Hematopoietic multipotent progenitor cell treated with erythropoietin and hydrocortisone succinate and interleukin-3 and kit ligand, for 17 days (in vitro differentiated cells): ENCODE measurements around the gene KCNQ1.

Experiments
- DNase-seq: peaks from one replicate; pipeline ENCODE4 v3.0.0-alpha.2; 2015; ENCODE audit warnings: low spot score

The KCNQ1 gene

DNA sequence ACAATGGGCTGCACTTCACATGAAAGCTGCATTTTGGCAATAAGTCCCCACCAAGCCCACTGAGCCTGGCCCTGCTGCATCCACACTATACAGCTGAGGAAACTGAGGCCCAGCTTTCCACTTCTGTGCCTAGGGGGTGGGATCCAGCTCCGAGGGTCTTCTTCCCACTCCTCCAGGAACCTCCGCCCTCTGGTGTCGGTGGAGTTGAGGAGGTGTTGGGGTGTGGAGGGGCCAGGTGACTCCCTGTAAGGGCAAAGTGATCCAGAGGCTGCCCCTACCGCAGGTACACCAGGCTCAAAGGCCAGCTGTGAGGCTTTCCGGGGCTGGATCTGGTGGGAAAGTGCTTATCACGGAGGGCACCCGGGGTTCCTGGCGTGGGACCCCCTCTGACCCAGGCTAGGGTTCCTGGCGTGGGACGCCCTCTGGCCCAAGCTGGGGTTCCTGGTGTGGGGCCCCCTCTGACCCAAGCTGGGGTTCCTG is 125.0 kb downstream of the KCNQ1 start:
- no peak for DNase-seq

DNA sequence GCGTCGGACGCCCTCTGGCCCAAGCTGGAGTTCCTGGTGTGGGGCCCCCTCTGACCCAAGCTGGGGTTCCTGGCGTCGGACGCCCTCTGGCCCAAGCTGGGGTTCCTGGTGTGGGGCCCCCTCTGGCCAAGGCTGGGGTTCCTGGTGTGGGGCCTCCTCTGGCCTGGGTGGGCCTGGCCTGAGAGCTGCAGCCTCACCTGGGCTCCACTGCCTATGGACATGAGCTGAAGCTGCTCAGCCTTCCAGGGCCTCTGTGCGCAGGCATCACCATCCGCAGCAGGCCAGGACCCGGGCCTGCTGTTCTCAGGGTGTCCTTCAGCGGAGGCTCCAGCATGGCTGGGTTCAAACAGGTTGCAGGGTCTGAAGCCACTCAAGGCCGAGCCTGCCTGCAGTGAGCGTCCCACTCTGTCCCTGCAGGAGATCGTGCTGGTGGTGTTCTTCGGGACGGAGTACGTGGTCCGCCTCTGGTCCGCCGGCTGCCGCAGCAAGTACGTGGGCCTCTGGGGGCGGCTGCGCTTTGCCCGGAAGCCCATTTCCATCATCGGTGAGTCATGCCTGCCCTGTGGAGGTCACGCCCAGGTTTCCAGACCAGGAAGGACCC is 125.5 kb downstream of the KCNQ1 start:
- DNase-seq, result no peak

DNA sequence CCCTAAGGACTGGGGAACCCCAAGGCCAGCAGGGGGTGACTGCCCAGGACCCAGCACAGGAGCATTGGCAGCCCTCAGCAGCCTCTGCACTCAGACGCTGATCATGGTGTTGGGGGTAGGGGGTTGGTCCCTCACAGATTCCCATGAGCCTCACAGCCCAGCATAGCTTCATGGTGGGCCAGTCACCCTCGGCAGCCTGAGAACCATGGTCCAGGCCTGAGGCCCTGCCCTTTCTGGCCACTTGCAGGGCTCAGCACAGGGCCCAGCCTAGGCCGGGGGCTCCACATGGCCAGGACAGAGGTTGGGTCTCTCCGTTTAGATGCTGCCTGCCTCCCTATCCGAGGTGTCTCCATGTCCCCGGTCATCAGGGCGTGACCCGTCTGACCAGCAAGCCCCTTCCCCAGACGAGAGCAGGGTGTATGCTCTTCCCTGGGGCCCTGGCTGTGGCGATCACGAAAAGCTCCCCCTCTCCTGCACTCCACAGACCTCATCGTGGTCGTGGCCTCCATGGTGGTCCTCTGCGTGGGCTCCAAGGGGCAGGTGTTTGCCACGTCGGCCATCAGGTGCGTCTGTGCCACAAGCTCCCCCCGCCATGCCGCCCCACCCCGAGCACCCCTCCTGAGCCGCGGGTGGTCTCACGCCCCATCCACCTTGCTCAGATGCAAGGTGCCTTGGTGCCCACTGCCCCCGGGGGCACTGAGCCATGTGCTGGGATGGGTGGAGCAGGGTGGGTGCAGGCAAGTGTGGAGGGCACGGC is 126.2 kb downstream of the KCNQ1 start:
- no peak for DNase-seq

GRCh38 chr11:2571598-2572281 is 126.9 kb downstream of the KCNQ1 start:
- no peak for DNase-seq

- no peak for DNase-seq
These were observed 127.9 kb downstream of the KCNQ1 start for GRCh38 chr11:2572491-2573239.

- DNase-seq, result no peak
These were observed 128.6 kb downstream of the KCNQ1 start for GRCh38 chr11:2573240-2574042.

GRCh38 chr11:2574043-2574552 is 129.3 kb downstream of the KCNQ1 start:
- no peak for DNase-seq

DNA sequence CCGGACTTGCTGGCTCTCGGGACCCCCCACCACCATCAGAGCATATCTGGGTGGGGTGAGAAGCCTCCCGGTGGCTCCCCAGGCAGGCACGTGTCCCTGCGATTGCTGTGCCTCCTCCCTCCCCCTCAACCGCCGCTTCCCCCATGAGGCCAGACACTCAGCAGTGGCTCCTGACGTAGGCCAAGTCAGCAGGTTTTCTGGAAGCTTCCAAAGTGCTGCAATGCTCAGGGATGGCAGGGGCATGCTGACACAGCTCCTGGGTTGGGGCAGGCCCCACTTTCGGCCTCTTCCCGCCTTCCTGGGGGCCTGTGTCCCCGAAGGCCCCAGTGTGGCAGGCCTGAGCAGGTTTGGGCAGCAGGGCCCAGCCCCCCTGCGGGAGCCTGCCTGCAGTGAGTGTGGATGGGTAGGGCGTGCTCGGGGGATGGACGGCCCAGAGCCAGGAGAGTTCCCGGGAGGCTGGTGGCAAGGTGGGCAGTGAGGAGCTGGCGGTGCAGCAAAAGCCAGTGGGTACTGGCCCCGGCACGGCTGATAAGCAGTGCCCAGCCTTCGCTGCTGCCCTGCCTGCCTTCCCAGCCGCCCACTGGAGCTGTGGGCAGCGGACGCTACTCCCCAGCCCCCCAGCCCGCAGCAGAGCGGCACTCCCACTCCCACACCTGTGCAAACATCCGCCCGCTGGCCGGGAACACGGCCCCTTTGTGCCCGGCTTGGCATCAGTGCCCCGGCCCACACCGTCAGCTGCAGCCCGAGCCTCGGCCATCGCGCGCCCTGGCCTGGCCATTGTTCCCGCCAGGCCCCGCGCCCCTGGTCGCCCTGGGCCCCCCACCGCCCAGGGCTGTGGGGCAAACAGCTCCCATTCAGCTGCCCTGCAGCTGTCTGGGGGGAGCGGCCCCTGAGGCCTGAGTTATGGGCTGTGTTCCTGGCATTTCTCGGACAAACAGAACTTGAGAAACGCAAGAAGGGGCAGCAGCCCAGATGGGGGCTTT is 130.0 kb downstream of the KCNQ1 start:
- DNase-seq, result no peak

- DNase-seq, result no peak
These were observed 130.8 kb downstream of the KCNQ1 start for GRCh38 chr11:2575591-2576051.

- DNase-seq, result no peak
These were observed 131.3 kb downstream of the KCNQ1 start for GRCh38 chr11:2576111-2576510.

GRCh38 chr11:2576549-2576948 is 131.7 kb downstream of the KCNQ1 start:
- no peak for DNase-seq

GRCh38 chr11:2577031-2577990 is 132.5 kb downstream of the KCNQ1 start:
- DNase-seq, result no peak

- DNase-seq, result no peak
These were observed 133.5 kb downstream of the KCNQ1 start for GRCh38 chr11:2577991-2578928.

DNA sequence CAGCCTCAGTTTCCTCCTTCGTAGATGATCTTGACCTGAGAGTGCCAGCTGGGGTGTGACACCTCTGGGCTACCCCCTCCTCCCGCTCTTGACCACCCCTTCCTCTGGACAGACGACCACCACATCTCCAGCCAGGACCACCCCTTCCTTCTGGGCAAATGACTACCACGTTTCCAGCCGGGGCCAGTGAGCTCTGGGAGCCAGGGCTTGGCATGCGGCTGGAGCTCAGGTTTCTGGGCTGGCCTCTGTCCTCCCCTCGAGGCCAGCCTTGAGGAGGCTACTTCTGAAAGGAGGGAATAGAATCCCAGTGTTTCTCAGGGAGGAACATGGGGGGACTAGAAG is 134.1 kb downstream of the KCNQ1 start:
- no peak for DNase-seq

GRCh38 chr11:2579315-2580060 is 134.7 kb downstream of the KCNQ1 start:
- no peak for DNase-seq

DNA sequence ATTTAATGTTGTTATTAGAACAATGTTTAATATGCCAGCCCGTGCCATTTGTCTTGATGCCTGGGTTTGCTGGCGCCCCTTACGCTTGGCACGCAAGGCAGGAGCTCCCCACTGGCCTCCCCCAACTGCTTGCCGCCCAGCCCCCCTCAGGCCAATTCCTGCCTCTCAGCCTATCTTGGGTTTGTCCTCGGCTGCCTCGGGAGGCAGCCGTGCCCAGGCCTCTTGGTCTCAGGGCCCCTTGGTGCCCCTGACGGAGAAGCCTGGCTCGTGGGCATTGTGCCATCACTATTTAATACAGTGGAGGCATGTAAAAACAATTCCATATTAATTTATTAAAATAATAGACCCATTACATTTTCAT is 135.2 kb downstream of the KCNQ1 start:
- no peak for DNase-seq

GRCh38 chr11:2580571-2581001 is 135.8 kb downstream of the KCNQ1 start:
- DNase-seq, result no peak
